CD4-positive, alpha-beta T cell treated with Interleukin-15 for 4 hours (primary cell): ENCODE results near the gene LMX1B.
"Not testable (repeated sequence)": the region's sequence is repeated elsewhere in the genome, so short reads cannot be mapped to it uniquely, and the experiment has no call there.

Experiments
- DNase-seq: peaks from one replicate; pipeline ENCODE4 v3.0.0-alpha.2; 2020; ENCODE audit warnings: low spot score

LMX1B gene

DNA sequence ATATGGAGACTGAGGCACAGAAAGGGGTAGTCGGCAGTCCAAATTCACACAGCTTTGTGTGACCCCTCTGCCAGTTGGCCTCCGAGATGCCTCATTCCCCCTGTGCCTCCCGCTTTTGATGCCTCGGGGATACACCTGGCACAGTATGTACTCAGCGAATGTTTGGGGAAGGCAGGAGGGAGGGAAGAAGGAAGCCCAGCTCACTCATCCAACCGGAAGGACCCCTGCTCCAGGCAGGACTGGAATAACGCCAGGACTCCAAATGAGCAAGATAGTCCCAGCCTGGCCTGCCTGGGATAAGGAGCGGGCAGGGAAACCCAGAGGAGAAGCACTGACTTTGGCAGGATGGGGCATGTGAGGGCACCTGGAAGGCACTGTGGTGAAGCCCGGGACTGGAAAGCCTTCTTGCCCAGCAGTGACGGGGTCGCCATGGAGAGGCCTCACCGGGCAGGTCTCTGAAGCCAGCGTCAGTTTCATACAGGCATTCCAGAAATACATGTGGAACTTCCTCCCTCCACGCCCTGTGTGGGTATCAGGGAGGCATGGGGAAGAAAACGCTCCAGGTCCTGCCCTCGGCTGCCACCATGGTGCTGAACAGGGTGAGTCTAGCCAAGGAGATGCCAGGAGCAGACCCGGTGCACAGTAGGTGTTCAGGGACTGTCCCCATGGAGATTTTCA, 20.3 kb downstream of the LMX1B start:
- DNase-seq = no peak

DNA sequence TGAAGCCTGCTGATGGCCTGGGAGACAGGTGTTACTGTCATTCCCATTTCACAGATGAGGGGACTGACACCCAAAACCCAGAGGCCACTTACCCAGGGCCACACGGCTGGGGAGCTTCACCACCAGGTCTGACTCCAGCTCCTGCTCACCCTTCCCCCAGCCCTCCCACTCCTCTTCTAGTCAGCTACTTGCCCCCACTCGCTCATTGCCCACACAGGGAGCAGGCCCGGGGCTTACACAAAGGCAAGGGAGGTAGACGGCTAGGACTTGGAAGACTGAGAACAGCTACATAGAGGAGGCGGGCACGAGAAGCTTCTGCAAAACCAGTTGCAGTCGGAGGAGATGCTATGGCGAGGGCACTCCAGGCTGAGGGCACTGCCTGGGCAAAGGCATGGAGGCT, 21.3 kb downstream of the LMX1B start:
- DNase-seq = no peak

DNA sequence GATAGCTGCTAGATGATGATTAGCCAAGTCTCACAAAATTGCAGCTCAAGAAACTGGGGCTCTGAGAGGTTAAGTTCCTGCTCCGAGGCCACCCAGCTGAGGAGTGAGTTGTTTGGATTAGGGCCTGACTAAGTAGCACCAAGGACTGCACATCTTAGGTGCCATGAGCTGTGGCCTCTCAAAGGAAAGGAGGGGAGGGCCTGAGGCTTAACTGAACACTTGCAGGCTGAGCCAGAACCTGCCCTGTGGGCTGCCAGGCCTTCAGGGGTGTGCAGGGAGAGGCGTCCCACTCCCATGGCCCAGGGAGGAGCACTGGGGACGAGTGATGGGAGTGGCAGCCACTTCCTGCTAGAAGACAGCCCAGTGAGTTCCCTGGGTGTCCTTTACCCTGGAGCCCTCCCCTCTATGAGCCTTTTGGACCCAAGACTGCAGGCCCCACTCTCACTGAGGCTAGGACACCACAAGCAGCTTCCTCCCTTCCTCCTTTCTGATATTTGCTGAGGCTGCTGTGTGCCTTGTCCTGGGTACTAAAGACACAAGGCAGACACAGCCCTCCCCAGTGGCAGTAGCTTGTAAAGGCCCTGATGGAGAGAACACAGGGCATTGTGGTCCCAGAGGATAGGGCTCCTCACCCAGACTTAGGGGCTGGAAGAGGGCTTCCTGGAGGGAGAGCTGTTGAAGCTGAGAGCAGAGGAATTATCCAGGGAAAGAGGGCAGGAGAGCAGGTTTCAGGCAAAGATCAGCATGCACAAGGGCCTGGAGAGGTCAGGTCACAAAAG, 22.1 kb downstream of the LMX1B start:
- no peak for DNase-seq

DNA sequence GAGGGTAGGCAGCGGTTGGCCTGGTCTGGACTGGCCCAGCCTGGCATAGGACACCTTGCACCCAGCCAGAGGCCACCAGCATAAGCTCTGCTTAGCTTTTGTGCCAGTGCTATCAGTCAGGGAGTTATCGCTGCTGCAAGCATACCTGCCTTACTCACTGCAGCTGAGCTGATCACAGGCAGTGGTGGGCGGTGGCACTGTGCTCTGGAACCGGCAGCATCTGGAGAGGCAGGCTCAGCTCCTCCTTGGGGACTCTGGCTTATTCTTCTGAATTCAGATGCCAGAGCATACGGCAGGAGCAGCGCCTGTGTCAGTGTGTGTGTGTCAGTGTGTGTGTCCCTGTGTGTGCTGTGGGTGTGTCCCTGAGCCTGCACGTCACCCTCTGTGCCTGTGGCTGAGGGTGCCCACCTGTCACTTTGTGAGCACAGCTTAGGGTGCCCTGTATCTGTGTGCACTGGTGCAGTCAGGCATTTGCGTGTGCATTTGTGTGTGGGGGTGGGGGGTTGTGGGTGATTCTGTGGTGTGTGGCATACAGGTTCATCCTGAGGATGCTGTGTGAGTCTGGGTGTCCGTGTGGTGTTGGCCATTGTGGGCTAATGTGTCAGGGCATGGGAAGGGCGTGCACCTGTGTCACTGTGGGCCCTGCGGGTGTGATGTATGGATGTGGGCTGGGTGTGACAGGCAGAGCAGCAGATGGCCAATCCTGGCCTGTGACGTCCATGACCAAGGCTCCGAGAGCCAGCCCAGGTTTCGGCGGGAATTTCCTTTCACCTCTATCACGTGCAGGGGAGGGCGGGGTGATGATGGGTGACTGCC, 23.5 kb downstream of the LMX1B start:
- peak; percentile 22 for DNase-seq

DNA sequence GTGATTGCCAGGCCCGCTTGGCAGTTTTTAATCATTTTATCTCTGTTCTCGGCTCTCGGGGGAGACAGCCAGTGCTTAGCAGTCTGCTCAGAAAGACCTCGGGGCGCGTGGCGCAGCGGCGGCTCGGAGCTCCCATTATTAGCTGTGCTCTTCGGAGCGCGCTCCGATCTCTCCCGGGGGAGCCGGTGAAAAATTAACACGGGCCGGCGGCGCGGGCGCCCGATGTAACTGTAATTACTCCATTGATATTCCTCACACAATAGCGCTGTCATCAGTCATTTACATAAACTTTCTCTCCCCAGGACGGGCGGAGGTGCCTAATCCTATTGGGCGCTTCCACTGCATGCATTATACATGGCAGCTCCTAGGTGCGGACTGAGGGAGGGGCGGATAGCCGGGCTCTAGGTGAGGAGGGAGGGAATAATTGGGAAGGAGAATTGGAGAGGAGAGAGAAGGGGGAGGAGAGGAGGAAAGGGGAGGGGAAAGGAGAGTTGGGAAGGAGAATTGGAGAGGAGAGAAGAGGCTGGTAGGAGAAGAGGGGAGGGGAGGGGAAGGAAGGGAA, 24.9 kb downstream of the LMX1B start:
- no peak for DNase-seq

DNA sequence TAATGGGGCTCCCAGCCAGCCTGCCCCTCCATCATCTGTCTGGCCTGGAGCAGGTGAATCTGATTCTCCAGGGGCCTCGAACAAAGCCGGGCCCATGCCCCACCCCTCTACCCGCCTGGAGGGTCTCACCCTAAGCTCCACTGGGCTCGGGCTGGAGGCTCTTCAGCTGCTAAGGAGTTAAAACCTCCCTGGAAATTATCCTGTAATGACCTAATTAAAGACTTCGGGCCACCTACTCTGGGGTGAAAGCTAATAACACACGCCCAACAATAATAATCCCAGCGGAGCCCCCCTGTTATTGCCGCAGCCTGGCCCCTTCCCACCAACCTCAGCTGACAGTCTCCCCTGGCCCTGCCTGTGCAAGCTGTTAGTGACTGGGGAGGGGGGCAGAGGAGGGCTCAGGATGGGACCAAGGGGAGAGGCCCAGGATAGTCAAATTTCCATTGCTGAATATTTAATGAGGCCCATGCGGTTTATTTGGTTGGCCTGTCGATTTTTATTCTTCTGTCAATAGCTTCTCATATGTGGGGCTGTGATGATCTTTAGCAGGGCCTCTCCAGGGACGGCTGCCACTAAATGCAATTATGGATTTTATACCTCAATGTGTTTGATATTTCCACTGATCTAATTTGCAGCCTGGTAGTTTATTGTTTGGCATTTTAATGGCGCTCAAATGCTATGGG, 25.7 kb downstream of the LMX1B start:
- DNase-seq = no peak

DNA sequence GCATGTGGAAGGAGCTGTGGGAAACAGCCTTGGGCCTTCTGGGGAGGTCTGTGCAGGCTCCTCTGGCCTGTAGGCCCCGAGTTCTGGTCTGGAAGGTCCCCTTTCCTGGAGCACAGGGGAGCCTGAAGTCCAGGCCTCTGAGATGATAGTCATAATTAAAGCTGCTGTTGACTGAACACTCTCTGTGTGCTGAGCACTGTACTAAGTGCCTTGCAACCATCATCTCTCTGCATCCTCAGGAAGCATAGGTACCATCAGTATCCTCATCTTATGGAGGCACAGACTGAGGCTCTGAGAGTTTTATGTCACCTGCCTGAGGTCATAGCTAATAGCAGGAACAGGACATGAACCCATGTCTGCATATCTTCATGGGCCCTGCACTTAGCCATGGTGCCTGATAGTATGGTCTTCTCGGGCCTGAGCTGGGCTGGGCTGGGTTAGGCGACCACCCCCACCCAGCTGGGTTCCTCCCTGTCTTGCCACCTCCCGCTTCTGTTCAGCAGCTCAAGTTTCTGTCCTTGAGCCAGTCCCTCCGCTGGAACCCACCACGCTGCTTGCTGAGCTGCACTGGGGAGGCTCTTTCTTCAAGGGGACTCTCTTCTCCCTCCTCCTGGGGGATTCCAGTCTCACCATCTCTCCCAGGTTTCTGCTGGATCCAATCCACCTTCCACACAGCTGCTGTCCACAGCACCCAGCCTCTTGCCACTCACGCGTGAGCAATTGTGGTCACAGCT, 27.6 kb downstream of the LMX1B start:
- no peak for DNase-seq

DNA sequence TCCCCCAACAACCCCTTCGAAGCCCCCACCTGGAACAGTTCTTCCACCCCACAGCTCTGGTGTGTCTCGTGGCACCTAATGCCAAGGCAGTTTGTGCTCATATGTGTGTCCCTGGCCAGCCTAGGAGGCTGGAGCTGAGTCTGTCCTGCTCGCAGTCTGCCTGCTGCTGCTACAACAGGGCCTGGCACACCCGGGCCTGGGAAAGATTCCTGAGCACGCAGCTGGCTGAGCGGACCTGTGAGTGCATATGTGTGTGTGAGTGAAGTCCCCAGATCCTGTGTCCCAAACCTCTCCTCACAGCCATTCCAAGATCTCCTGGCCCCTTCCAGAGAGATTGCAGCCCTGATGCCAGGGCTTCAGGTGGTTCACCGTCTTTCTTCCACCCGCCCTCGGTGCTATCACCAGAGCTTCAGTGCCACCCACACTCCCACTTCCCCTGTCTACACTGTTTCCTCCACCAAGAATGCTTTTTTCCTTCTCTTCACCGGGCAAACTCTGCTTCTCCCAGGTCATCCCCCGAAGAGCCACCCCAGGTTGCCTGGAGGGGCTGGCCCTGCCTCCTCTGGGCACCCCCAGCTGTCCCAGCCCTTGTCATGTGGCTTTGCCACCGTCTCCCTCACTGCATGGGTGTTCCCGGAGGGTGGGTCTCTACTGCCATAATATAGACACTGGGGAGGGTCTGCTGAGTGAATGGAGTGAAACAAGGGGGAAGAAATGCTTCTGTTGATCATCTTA, 28.4 kb downstream of the LMX1B start:
- no peak for DNase-seq

DNA sequence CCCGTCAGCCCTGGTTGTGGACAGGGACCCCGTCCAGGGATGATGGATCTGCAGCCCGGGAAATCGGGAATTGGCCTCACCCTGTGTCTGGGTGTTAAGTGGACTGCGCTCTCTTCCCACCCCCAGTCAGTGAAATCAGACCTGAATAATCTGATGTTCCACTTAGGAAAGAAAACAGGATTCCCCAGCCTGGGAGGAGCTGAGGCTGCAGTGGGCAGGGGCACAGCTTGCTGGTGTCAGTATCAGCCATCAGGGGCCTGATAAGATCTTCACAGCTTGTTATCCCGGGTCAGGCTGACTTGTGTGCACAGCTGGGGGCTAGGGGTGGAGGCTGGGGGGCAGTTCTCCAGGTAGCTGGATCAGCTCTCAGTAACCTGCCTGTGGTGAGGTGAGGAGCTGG, 29.1 kb downstream of the LMX1B start:
- DNase-seq = no peak

DNA sequence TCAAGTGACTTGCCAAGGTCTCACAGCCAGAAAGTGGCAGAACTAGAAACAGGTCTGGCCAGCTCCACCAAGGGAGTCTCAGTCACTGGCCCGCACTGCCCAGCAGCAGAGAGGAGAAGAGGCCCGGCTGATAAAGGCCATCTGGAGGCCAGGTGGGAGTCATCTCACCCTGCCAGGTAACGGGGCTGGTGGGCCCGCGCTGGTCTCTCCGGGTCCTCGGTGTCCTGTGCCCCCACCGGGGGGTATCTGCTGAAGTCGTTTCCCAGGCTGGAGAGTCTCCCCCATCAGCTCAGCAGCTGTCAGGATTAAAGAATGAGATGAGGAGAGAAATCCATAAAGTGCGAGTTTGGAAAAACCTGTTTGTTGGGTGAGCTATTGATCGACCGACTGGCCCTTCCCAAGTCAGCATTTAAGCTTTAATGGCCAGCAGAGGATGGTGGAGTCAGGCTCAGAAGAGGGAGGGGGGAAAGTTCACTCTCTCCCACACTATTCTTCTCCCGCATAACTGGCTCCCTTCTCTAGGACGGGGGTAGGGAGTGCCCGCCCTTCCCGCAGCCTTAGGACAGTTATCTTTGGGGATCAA, 30.3 kb downstream of the LMX1B start:
- no peak for DNase-seq

DNA sequence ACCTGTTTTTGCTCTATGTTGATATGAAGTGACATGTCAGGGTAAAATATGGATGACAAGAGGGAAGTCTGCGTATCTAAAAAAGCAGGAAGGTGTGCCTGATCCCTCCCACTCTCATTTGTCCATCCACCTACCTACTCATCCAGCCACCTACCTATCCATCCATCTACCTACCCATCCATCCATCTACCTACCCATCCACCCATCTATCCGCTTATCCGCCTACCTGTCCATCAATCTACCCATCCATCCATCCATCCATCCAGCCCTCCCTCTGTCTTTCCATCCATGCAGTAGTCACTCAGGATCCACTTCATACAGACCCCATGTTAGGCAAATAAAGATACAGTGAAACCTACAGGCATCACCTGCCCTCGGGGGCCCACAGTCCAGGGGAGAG, 32.4 kb downstream of the LMX1B start:
- no peak for DNase-seq

DNA sequence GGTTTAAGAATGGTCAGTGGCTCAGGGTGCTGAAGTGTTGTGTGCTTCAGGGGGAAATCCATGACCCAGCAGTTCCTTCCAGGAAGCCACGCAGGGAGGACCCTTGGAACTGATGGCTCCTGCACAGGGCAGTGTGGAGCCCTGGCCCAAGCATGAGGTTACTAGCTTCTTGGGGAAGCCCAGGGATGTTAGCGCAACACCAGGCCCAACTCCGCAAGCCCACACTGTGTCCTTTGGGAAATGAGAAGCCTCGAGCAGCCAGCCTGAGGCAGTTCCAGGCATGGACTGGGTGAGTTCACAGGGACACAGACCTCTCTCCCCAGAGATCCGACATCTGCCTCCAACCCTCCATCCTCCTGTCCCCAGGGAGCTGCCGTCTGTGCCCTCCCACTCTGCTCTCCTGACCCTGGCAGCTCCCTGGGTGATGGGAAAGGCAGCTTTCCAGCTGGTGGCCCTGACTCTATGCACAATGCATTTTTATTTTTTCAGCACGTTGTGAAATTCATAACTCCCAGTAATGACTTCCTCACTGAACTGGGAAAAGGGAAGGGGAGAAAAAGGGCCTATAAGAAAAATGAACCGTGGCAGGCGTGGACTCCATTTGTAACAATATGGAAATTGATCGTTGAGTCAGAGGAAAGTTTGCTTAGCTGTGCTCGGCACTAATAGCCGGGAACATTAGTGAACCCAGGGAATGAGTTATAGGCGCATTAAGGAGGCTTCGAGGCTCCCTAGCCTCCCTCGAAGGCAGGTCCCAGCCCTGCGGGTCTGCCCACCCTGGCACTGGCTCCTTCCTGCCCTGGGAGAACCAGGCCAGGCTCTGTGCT, 34.1 kb downstream of the LMX1B start:
- DNase-seq = no peak

DNA sequence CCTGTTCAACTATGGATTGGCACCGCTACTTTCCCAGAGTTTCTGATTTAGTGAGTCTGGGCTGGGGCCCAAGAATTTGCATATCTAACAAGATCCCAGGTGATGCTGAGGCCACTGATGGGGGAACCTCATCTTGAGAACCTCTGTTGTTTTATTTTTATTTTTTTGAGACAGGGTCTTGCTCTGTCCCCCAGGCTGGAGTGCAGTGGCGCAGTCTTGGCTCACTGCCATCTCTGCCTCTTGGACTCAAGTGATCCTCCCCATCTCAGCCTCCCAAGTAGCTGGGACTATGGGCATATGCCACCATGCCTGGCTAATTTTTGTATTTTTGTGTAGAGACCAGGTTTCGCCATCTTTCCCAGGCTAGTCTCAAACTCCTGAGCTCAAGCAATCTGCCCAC, 35.7 kb downstream of the LMX1B start:
- DNase-seq = no peak

DNA sequence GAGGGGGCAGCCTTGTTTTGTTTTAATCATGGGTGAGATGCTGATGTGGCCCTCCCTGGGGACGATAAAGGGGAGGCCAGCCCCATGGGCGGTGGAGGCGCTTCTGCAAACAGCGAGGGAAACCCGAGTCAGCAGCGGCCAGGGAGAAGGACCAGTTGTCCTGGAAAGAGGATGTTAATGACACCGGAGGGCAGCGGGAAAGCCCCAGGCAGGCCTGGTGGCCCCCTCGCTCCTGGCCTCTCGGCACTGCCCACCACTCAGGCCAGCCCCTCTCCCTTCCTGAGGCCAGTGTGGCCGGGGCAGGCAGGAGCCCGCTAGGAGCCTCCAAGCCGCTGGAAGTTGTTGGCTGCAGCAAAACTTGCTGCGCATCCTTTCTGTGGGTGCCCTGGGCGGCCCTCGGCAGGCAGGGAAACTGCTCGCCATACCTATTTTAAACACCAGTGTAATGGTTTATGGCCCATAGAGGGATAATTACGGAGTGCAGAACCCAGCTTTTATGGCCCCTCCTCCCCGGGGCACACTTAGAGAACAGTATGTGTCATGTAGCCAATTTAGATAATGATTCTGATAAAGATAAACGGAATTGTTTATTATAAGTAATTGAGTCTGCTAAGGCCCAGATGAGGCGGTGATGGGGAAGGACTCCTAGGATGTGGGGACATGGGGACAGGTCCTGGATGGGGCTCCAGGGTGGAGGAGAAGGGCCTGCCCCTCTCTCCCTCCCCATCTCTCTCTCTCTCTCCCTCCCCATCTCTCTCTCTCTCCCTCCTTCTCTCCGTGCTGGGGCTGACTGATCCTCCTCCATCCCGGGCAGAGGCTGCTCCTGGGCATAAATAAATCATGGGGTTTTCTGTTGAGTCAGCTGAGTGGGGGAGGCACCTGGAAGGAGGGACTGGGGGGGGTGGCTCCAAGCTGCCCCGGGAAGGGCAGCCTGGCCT, 36.9 kb downstream of the LMX1B start:
- no peak for DNase-seq

DNA sequence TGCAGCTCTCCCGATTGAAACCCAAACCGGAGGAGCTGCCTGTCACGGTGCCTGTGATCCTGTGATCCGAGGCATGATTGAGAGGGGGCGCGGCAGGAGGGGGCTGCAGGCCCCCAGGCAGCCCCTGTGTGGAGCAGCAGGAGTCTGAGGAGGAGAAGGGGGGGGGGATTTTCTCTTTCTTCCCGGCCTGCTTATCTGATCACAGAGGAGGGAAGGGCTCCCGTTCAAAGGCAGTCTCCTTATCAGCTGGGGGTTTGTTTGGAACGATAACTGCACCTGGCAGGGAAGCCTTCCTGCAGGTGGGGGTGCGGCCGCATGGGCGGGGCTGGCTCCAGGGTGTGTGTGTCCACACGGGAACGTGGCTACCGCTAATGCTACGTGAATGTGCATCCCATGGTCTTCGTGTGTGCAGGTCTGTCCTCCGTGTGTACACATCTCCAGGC, 38.4 kb downstream of the LMX1B start:
- no peak for DNase-seq

DNA sequence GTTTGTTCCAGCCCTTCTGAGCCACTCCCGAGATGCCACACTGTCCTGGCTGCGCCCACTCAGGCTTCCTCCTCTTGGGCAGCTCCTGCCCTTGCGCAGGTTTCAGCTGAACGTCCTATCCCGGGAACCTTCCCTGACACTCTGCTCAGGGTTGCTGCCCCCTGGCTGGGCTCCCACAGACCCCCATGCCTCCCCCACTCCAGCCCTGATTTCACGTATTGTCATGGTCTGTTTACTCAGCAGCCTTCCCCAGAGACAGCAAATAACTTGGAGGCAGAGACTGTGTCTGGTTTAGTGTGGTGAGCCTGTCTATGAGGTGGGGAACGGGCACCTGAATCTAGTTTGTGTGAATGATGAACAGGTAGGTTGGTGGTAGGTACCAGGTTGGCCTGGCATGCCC, 40.4 kb downstream of the LMX1B start:
- DNase-seq = no peak

DNA sequence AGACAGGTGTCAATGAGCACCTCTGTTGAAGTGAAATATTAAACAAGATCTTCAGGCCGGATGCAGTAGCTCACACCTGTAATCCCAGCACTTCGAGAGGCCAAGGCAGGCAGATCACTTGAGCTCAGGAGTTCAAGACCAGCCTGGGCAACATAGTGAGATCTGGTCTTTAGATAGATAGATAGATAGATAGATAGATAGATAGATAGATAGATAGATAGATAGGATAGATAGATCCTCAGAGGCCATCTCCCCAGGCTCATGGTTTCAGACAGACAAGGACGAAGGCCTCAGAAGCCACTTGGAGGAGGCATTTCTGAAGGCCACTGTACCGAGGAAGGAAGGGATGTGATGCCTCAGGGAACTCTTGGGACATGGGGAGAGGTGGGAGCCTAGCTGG, 42.5 kb downstream of the LMX1B start:
- DNase-seq = not testable (repeated sequence)

DNA sequence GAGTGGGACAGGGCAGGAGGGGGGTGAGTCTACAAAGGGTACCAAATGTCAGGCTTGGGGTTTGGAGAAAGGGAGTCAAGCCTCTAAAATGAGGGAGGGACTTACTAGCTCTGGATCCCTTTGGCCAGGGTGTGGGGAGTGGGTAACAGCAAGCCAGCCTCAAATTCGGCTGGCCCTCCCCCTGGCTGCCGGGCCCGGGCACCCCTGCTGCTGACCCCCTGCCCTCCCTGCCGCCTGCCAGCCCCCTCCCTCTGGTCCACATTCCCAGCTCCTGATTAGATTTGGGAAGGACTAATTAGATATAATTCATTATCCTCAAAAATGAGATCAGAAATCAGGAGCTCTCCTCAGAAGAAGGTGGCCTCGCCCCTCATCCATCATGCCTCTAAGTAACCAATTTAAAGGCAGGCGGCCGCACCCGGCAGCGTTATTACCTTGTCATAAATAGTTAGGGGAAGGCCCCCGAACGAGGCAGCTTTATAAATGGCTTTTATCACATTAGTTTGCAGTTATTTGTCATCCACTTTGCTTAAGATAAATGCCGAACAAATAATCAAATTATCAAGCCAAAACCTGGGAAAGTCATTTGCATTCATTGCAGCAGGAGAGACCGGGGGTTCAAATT, 44.6 kb downstream of the LMX1B start:
- no peak for DNase-seq
